Esophagus muscularis mucosa (tissue), 4 donors: ENCODE results near the gene NT5C2.

ENCODE experiments used
- CTCF ChIP-seq, 3 experiments: fragments of 200-600 bp in 2 of 3; fragments of 450-650 bp in 1 of 3; sonication (generic) in 2 of 3; IDR thresholded peaks; one replicate each; pipeline ENCODE4 v1.5.1; 2017 to 2019; ENCODE audit warnings: antibody characterized with exemption in 3 of 3, mild to moderate bottlenecking in 2 of 3, moderate library complexity in 1 of 3
- EP300 ChIP-seq: sonication (generic); formaldehyde crosslinking; IDR thresholded peaks from one replicate; pipeline ENCODE4 v1.6.1; 2017; ENCODE audit warnings: antibody characterized with exemption
- POLR2AphosphoS5 ChIP-seq, 2 donors: sonication (generic); formaldehyde crosslinking; IDR thresholded peaks; one replicate each; pipeline ENCODE4 v1.6.1; 2017; ENCODE audit warnings: antibody characterized with exemption in 2 of 2

DNA sequence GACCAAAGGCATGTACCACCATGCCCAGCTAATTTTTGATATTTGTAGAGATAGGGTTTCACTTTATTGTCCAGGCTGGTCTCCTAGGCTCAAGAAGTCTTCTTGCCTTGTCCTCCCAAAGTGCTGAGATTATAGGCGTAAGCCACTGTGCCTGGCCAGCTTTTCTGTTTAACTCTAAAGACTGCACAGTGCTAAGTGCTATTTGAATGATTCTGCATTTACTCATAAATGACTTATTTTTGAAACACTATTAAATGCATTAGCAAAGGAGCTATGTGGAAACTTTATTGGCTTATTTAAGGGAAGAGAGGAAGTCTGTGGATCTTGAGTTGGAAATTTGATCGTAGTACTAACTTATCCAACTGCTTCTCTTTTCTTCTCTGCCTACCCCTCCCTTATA is 89.1 kb downstream of the NT5C2 start:
- TF ChIP-seq CTCF (IDR thresholded peaks at IDR 0.05) (no peak), POLR2AphosphoS5 (IDR thresholded peaks at IDR 0.05) (no peak), EP300 (no peak)
